ENCODE data around the gene LMTK3.
A peak's percentile ranks its signal among the peaks of the same experiment; 100 is the strongest.
"Not testable (repeated sequence)": the region's sequence is repeated elsewhere in the genome, so short reads cannot be mapped to it uniquely, and the experiment has no call there.

Gene LMTK3

DNA sequence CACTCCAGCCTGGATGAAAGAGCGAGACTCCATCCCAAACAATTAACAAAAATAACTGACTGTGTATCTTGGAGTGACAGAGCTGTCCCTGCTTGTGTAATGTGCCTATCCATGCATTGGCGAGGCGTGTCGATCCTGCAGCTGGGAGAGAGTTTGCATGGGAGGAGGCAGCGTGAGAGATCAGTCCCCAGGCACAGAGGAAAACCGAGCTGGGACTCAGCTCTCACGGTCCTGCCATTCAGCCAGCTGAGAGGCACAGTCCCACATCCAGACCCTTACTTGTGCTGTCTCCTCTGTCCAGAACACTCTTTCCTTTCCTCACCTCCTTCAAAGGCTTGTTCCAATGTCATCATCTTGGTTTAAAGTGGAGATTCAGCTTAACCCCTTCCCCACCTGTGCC lies 28.5 kb upstream of the LMTK3 start:
- DNase-seq: peak; percentile 42

DNA sequence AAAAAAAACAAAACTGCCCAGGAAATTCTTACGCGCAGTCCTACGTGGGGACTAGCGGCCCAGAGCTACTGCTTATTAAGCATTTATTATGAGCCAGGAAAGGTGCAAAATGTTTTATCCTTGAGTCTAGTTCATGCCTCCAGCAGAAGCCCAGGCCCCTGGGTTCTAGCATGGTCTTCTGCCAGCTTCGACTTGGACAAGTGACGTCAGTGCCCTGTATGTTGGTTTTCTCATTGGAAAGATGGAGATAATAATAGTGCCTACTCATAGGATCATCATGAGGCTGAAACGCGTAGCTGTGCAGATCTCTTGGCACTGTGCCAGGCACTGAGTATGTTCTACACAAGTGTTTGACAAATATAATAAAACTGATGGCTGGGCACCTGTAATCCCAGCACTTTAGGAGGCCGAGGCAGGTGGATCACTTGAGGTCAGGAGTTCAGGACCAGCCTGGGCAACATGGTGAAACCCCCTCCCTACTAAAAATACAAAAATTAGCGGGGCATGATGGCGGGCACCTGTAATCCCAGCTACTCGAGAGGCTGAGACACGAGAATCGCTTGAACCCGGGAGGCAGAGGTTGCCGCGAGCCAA lies 28.0 kb upstream of the LMTK3 start:
- DNase-seq: peak; percentile 96

DNA sequence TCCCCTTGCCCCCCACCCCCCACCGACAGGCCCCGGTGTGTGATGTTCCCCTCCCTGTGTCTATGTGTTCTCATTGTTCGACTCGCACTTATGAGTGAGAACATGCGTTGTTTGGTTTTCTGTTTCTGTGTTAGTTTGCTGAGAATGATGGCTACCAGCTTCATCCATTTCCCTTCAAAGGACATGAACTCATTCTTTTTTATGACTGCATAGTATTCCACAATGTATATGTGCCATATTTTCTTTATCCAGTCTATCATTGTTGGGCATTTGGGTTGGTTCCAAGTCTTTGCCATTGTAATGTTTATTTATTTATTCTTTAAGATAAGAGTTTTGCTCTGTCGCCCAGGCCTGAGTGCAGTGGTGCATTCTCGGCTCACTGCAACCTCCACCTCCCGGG lies 26.4 kb upstream of the LMTK3 start:
- DNase-seq: not testable (repeated sequence)

DNA sequence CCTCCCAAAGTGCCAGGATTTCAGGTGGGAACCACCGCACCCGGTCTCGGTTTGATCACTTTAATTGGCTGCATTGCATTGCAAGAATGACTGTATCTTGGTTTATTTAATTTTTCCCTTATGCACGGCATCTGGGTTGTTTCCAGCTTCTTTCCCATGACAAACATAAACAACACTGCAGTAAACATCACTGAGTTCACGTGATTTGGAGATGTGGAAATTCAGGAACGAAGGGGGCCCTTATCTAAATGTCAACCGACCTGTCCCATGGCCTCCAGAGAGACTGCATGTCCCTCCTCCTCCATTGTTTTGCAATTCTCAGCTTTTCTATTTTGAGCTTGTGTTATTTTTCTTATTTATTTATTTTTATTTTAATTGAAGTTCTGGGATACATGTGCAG lies 25.9 kb upstream of the LMTK3 start:
- DNase-seq: no peak

DNA sequence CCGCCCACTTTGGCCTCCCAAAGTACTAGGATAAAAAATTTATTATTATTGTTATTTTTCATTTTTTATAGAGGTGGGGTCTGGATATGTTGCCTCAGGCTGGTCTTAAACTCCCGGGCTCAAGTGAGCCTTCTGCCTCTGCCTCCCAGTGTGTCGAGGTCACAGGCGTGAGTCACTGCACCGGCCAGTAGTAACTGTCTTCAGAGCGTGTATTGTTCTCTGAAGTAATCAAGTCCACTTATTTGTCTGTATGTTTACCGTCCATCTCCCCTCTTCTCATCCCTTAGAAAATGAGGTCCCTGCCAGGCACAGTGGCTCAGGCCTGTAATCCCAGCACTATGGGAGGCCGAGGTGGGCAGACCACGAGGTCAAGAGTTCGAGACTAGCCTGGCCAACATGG lies 22.1 kb upstream of the LMTK3 start:
- DNase-seq: no peak

DNA sequence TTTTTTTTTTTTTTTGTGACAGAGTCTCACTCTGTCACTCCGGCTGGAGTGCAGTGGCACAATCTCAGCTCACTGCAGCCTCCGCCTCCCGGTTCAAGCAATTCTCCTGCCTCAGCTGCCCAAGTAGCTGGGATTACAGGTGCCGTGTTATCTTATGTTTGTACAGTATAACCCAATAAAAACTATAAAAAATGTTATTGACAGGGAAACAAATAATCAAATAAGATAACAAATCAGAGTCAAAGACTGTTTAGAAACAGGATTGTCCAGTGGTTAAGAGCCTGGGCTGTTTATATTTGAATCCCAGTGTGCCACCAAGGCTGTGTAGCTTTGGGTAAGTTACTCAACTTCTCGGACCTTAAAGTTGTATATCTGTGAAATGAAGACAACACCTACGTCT lies 19.1 kb upstream of the LMTK3 start:
- DNase-seq: no peak

DNA sequence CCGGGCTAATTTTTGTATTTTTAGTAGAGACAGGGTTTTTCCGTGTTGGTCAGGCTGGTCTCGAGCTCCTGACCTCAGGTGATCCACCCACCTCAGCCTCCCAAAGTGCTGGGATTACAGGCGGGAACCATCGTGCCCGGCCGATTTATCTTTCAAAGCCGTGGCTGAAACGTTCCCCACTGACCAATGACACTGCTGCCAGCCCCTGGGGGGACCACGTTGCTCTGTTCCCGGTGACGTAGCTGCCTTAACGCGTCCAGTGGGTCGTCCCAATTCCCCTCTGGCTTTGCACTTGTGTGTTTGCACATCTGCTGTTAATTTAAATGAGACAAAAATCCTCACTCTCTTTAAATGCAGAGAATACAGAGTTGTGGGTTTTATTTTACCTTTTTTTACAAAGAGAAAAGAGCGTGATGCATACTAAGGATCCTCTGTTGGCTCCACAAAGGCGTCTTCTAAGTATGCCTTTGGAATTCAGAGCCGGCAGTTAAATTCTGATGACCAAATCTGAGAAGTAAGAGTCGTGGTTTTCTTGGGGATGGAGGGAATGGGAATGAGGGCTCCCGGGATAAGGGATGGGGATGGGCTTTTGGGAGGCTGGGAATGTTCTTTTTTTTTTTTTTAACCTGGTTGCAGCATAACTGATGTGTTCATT lies 18.6 kb upstream of the LMTK3 start:
- DNase-seq: no peak

DNA sequence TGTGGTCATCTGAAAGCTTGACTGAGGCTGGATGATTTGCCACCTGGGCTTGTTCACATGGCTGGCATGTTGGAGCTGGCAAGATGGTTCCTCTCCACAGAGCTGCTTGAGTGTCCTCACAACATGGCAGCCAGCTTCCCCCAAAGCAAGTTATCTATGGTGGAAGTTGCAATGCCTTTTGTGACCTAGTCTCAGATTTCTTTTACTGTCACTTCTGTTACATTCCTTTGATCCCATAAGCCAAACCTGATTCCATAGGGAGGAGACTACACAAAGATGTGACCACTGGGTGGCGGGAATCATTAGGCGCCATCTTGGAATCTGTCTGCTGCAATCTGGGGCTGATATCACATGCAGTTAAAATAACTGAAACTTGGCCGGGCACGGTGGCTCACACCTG lies 17.5 kb upstream of the LMTK3 start:
- no peak for DNase-seq

DNA sequence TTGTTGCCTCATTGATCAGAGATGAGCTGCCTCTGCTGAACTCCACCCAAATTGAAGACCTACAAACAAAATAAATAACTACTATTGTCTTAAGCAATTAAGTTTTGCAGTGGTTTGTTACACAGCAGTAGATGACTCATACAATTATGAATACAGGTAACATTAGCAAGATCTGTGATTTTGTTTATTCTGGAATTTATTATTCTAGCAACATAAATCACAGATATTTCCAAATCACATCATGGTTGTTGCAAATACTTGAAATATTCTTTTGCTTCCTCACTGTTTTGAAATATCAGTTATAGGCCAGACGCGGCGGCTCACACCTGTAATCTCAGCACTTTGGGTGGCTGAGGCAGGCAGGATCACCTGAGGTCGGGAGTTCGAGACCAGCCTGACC lies 13.1 kb upstream of the LMTK3 start:
- no peak for DNase-seq

DNA sequence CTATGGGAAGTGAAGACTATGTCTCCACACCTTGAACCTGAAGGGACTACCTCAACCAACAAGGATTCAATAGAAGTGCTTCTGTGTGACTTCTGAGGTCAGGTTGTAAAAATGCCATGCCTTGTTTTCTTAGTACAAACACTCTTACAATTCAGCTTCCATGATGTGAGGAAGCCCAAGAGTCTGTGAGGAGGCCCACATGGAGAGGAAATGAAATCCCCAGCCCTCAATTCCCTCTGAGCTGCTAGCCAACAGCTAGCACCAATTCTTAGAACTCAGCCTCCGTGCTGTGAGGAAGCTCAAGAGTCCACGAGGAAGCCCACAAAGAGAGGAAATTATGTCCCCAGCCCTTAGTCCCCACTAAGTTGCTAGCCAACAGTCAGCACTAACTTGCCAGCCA lies 12.6 kb upstream of the LMTK3 start:
- DNase-seq: no peak

DNA sequence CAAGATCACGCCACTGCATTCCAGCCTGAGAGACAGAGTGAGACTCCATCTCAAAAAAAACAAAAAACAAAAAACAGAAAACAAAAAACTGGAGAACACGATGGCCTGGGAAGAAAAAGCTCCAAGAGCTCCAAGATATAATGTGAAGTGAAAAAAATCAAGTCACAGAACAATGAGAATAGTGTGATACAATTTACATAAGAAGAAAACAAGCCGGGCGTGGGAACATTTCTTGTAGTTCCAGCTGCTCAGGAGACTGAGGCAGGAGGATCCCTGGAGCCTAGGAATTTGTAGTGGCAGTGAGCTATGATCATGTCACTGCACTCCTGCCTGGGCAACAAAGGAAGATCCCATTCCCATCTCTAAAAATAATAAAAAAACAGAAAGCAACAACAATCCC lies 8.5 kb upstream of the LMTK3 start:
- no peak for DNase-seq

DNA sequence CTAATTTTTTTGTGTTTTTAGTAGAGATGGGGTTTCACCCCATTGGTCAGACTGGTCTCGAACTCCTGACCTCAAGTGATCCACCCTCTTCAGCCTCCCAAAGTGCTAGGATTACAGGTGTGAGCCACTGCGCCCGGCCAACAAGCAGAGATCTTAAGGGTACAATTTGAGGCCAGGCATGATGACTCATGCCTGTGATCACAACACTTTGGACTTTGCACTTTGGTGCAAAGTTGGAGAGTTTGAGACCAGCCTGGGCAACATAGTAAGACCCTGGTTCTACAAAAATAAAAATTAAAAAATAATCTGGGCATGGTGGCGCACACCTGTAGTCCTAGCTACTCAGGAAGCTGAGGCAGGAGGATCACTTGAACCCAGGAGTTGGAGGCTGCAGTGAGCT lies 7.8 kb upstream of the LMTK3 start:
- not testable (repeated sequence) for DNase-seq

DNA sequence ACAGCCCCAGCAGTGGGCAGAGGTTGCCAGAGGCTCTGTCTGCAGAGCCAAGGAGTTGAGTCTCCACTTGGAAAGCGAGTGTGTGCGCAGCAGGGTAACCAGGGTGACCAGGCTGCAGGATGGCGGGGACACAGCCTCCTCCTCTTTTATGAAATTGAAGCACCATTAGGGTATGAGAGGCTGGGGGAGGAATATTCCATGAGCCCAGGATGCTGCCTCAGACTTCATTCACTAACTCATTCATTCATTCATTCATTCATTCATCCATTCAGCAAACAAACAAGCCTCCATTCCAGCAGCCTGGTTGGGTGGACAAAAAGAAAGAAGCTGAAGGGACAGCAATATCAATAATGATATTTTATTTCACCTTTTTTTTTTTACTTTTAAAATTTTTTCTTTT lies 6.6 kb upstream of the LMTK3 start:
- DNase-seq: no peak

DNA sequence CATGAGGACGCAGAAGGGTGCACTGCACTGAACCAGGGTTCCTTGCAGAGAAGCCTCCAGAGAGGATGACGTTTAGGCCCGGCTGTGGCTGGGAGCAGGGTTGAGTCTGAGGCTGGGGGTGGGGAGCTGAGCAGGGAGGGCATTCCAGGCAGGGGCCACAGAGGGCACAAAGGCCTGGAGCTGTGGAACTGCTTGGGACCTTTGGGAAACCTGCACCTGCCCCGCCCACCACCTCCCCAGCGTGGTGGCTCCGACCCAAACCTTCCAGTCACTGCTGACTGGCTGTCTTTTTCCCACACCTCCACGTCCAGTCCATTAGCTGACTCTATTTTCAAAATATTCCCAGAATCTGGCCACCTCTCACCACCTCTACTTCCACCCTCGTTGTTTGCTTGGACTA lies 4.9 kb upstream of the LMTK3 start:
- DNase-seq: no peak

DNA sequence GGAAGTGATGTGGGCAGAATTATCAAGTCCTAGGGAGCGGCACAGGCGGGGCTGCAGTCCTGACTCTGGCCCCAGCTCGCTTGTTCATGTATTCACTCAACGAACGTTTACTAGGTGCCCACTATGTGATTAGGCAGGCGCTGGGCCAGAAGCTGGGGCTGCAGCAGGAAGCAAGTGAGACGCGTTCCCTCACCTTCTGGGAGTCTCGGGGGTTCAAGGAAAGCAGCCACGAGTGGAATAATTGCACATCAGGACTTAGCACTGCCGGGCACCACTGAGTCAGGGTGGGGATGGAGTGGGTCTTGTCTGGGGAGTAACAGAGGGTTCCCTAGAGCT lies 2.5 kb upstream of the LMTK3 start:
- no peak for DNase-seq

DNA sequence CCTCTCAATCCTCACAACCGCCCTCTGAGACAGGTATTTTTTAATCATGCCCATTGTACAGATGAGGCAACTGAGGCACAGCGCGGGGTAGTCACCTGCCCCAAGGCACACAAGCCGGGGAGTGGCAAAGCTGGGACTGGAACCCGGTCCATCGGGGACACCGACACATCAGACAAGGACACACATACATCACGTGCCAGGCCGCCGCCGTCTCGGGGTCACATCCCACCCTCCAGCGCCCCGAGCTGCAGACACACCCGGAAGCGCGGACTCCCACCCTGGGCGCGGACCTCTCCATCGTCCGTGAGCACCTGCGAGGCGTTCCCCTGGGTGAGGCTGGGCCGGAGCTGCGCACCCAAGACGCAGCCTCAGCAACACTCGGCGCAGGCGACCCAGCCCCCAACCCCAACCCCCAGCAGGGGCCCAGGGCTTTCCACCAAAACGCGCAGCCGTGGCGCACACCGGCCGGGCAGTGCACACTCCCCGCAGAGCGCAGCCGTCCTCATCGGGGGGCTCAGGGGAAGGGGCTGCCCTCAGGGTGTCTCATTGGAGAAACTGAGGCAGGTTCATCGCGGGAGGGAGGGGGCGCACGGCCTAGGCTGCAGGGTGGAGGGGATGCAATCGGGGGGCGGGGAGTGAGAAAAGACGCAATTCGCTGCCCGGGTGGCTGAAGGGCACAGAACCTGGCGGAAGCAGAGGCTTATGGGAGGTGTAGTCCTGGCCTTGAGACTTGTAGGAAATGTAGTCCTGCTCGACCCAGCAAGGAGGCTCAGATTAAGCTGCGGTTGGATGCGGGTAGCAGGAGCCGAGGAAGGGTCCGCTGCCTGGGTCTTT lies 1.9 kb upstream of the LMTK3 start:
- peak; percentile 86 for DNase-seq

DNA sequence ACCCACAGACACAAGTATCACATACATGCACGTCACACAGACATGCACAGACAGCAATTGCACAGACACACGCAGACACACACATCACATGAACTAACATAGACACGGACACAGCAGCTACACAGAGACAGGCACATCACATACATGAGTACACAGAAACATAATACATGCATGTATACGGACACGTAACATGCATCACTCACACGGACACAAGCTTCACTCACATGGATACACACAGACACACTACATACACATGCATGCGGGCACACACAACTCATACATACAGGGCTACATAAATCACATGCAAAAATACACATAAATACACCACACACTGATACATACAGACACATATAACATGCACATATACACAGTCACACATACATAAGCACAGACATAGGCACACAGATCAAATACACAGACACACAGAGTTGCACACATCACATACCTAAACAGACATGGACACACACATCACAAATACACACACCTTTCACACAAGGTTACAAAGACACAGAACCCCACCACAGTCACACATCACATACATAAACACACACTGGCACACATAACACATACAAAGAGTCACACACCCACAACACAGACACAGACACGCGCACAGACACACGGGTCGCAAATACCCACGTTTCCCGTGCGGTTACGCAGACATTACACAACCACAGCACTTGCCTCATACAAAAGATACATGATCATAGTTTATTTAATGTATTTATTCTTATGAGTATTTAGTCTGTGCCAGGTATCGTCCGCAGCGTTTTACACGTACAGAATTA lies 1.1 kb upstream of the LMTK3 start:
- DNase-seq: no peak

DNA sequence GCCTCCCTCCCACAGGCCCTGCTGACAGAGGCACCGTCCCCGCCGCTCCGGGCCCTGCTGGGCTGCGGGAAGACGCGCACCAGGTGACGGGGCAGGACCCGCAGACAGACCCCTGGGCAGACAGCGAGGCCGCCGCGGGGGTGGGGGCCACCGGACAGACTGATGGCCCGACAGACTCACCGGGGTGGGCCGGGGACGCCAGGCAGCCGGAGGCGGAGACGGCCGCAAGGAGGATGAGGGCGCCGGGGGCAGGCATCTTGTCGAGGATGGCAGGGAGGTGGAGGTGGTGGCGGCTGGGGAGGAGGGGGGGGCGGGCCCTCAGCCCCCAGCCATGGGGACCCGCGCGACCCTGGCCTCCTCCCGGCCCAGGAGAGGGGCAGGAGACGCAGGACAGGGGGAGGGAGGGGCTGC lies 309 bp downstream of the LMTK3 start:
- no peak for DNase-seq

DNA sequence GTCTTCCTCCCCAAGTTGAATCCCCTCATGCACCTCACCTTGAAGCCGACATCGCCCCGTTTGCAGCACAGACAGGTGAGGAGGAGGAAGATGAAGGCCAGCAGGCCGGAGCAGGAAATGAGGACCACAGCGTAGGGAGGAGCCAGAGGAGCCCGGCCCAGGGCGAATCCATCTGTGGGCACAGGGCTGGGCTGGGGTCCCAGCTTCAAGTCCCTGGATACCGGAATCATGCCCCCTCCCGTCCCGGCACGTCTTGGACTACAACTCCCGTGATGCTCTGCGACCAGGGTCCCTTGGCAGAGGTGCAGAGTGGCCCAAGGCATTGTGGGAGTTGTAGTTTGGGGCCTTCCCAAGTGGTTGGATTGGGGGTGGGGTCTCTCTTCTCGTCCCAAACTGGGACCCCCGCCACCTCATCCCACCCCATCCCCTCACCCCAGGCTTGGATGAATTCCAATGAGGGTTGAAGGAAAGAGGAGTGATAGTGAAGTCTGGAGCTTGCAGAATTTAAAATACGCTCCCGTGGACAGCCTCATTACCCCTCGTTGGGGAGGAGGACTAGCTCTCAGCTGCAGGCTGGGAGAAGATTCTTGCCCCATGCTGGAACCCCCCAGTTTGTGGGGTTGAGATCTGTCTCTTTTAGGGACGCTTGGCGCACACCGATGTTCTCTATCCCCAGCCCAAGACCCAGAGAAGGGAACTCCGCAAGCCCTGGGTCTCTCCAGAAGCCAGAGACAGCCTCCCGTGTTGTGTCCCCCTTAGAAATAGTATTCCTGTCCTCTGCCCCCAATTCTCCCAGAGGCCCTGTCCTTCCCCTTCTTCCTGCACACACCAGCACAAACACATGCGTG lies 990 bp downstream of the LMTK3 start:
- peak; percentile 55 for DNase-seq

DNA sequence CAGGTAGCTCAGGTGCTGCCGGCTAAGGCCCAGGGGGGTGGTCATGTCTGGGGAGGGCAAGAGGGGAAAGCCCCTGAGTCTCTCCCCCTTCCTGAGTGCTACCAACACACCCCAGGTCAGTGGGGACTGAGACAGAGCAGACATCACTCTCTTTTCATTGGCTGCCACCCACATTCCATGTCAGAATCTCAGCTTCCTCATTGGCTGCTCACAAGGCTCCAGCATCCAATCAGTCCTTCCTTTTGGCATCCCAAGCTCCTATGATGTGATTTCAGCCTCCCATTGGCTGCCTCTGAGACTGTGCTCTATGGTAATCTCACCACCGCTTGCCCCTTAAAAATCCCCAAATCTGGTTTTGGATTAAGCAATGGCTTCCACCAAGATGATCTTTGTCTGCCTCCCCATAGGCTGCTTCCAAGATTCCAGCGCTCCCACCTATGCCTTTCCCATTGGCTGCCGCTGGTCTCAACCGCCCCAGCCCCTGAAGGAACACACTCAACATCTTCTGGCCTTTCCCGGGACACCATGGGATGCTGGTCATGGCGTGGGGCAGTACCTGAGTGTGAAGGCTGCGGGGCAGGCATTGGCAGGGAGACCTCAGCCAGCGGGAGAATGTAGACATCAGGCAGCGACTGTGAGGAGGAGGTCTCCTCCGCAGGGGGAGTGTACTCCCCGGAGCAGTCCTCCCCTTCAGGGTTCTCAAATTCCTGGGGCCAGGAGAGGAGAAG lies 2.0 kb downstream of the LMTK3 start:
- DNase-seq: no peak

DNA sequence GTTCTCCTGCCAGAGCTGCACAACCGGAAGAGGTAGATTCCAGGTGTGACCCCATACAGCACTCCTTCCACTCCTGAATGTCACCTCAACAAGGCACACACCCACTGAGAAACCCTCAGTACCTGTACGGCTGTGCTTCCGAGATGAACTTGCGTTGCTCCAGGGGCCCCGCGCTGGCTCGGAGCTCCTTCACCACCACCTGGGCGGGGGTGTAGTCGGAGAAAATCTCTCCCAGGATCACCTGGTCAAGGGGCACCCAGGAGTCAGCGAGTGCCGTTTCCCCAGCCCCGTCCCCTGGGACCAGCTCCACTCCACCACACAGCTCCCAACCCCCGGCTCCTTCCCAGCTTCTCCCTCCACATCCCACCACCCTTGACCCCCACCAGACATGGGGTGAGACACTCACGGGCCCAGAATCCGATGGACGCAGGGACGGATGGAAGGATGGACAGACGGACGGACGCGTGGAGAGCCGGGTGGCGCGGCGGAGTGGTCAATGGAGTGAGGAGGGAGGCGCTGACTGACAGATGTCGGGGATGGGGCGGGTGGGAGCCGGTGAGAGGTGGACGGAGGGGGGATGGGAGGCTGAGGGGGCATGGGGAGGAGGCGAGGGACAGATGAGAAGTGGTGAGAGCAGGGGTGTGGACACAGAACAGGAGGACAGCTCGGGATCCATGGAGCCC lies 2.8 kb downstream of the LMTK3 start:
- no peak for DNase-seq
